ENCODE data around the gene ITGB5.

Gene ITGB5

DNA sequence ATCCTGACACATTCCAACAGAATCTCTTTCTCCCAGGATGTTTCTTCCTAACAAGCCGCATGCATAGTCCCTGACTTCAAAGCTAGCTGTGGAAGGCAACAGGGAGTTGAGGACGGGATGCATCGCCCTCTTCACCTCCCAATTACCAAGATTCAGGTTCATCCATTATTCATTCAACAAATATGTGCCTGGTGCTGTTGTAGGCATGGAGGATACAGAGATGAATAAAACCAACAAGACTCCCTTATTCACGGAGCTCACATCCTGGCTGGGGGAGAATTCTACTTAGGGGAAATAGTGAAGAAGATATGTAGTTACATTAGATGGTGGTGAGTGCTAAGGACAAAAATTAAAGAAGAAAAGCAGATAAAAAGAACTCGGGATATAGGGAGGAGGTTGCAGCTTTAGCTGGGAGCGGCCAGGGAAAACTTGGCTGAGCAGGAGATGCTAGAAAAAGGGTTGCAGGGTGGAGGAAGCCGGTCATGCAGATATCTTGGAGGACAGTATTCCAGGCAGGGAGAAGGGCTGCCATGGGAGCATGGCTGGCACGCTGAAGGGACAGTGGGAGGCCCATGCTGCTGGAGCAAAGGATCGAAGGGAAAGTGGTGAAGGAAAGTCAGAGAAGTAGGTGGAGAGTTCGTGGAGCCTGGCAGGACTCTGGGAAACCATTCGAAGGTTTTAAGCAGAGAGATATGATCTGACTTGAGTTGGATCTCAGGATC lies 5.0 kb downstream of the ITGB5 start:
- TF ChIP-seq, protein P1, sequence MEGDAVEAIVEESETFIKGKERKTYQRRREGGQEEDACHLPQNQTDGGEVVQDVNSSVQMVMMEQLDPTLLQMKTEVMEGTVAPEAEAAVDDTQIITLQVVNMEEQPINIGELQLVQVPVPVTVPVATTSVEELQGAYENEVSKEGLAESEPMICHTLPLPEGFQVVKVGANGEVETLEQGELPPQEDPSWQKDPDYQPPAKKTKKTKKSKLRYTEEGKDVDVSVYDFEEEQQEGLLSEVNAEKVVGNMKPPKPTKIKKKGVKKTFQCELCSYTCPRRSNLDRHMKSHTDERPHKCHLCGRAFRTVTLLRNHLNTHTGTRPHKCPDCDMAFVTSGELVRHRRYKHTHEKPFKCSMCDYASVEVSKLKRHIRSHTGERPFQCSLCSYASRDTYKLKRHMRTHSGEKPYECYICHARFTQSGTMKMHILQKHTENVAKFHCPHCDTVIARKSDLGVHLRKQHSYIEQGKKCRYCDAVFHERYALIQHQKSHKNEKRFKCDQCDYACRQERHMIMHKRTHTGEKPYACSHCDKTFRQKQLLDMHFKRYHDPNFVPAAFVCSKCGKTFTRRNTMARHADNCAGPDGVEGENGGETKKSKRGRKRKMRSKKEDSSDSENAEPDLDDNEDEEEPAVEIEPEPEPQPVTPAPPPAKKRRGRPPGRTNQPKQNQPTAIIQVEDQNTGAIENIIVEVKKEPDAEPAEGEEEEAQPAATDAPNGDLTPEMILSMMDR (IDR thresholded peaks at IDR 0.05; ENCODE audit: extremely low read depth, insufficient read depth, missing control alignments) = no peak
- DNase-seq (ENCODE audit: low spot score) = no peak
- in situ Hi-C loops (cut with MboI; ENCODE audit: low pct_unique_long_range_greater_than_20kb, low sequenced_read_pairs, unreplicated experiment) = no loop called here

DNA sequence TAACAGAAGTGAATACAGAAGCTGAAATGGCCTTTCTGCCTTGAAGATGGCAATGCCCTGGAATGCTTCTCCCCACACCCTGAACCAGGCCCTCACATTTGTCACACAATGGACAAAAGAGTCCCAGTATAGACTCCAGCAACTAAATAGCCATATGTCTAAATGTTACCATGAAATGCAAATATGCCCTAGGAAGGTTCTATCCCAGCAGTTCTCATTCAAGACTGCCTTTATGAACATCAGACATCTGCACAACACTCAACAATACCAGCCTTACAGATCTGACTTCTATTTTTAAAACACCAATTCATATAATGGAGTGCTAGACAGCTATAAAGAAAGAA lies 7.9 kb downstream of the ITGB5 start:
- in situ Hi-C loops (cut with MboI; ENCODE audit: low pct_unique_long_range_greater_than_20kb, low sequenced_read_pairs, unreplicated experiment) = no loop called here
- TF ChIP-seq, protein P1 (IDR thresholded peaks at IDR 0.05; ENCODE audit: extremely low read depth, insufficient read depth, missing control alignments) = no peak
- no peak for DNase-seq (ENCODE audit: low spot score)

GRCh38 chr3:124878561-124879336 lies 8.4 kb downstream of the ITGB5 start:
- no peak for DNase-seq (ENCODE audit: low spot score)
- in situ Hi-C loops (cut with MboI; ENCODE audit: low pct_unique_long_range_greater_than_20kb, low sequenced_read_pairs, unreplicated experiment) = no loop called here

GRCh38 chr3:124877674-124878073 lies 9.5 kb downstream of the ITGB5 start:
- in situ Hi-C loops (cut with MboI; ENCODE audit: low pct_unique_long_range_greater_than_20kb, low sequenced_read_pairs, unreplicated experiment) = no loop called here
- no peak for DNase-seq (ENCODE audit: low spot score)
- TF ChIP-seq, protein P1 (IDR thresholded peaks at IDR 0.05; ENCODE audit: extremely low read depth, insufficient read depth, missing control alignments) = no peak

More at GRCh38 chr3:124878561-124879336, 8.4 kb downstream of the ITGB5 start:
- TF ChIP-seq, protein P1 (IDR thresholded peaks at IDR 0.05; ENCODE audit: extremely low read depth, insufficient read depth, missing control alignments) = no peak

GRCh38 chr3:124876401-124876878 lies 10.7 kb downstream of the ITGB5 start:
- DNase-seq (ENCODE audit: low spot score) = no peak
- in situ Hi-C loops (cut with MboI; ENCODE audit: low pct_unique_long_range_greater_than_20kb, low sequenced_read_pairs, unreplicated experiment) = no loop called here
- TF ChIP-seq, protein P1 (IDR thresholded peaks at IDR 0.05; ENCODE audit: extremely low read depth, insufficient read depth, missing control alignments) = no peak

DNA sequence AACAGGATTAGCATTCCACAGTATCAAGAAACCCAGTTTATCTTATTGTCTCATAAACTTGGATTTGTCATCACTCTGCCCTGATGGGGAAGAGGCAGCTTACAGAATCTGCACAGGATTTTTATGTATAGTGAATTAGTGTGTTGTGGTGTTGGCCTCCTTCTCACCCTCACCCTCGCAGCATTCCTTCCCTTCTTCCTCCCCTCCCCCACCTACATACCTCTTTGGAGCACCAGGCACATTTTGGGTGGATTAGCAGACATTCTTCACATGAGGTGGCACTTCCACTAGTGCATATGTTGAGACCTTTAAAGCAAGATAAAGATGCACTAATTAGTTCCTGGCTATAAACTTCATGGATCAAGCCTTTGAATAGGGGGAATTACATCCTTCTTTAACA lies 13.9 kb downstream of the ITGB5 start:
- DNase-seq (ENCODE audit: low spot score) = no peak
- in situ Hi-C loops (cut with MboI; ENCODE audit: low pct_unique_long_range_greater_than_20kb, low sequenced_read_pairs, unreplicated experiment) = no loop called here
- TF ChIP-seq, protein P1 (IDR thresholded peaks at IDR 0.05; ENCODE audit: extremely low read depth, insufficient read depth, missing control alignments) = no peak
